ENCODE results near the gene WNT7B.

GRCh38 chr22:46010951-46011626 is 34.1 kb upstream of the WNT7B start:
- TF ChIP-seq CTCF (IDR thresholded peaks at IDR 0.05; ENCODE audit: control extremely low read depth in 1 of 3, insufficient read depth in 1 of 3, low read depth in 1 of 3, low read length in 3 of 3) (no peak), CHD2 (IDR thresholded peaks at IDR 0.05; ENCODE audit: low read length) (no peak), SRF (IDR thresholded peaks at IDR 0.05; ENCODE audit: low read depth, low read length) (no peak), KDM1A (IDR thresholded peaks at IDR 0.05; ENCODE audit: borderline replicate concordance, low read length) (no peak), FOSL1 (IDR thresholded peaks at IDR 0.05; ENCODE audit: insufficient read depth, low read depth, low read length) (no peak), USF2 (IDR thresholded peaks at IDR 0.05; ENCODE audit: low read length) (no peak)
